ENCODE data around the gene KRT14.
A peak's percentile ranks its signal among the peaks of the same experiment; 100 is the strongest.
"Not testable (repeated sequence)": the region's sequence is repeated elsewhere in the genome, so short reads cannot be mapped to it uniquely, and the experiment has no call there.

The KRT14 gene

GRCh38 chr17:41578971-41579370, 7.7 kb downstream of the KRT14 start:
- DNase-seq (ENCODE audit: low spot score) = no peak

- no peak for DNase-seq (ENCODE audit: low spot score)
Measured at GRCh38 chr17:41578538-41578937, 8.2 kb downstream of the KRT14 start.

DNA sequence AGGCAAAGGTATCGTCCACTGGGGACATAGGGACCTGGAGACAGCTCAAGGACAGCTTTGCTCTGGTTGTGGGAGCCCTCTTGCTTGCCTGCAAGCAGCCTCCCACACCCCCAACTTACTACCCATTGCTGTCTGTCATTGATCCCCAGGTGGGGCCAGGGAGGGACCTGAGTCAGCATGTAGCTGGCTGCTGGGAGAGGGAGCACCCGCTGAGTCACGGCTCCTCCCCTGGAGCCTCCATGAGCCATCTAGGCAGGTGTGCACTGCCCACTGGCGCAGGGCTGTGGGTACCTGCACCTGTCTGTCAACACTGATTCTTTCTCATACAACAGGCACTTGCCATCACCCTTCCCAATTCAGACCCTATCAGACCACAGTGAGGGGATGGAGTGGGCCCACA, 10.0 kb downstream of the KRT14 start:
- not testable (repeated sequence) for DNase-seq (ENCODE audit: low spot score)

GRCh38 chr17:41575336-41575735, 11.4 kb downstream of the KRT14 start:
- no peak for DNase-seq (ENCODE audit: low spot score)

- DNase-seq (ENCODE audit: low spot score) = no peak
Measured at GRCh38 chr17:41571561-41572434, 14.9 kb downstream of the KRT14 start, which contains the start of gene KRT9. Gene KRT9, minus strand, starts transcription at chr17:41572059. Its CDS starts 67 bp downstream, at chr17:41571992.

GRCh38 chr17:41567317-41567716, 19.4 kb downstream of the KRT14 start:
- DNase-seq (ENCODE audit: low spot score) = no peak

DNA sequence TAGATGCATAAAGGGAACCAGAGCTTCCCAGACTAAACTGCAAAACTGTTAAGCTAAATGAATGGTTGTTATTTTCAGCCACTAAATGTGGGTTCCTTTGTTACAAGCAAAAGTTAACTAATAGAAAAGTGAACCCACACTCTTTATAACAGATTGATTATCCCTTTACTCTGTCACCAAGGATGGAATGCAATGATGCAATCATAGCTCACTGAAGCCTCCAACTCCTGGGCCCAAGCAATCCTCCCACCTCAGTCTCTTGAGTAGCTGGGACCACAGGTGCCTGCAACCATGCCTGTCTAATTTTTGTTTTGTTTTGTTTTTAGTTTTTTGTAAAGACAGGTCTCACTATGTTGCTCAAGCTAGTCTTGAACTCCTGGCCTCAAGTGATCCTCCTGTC, 21.4 kb downstream of the KRT14 start:
- DNase-seq (ENCODE audit: low spot score) = no peak

DNA sequence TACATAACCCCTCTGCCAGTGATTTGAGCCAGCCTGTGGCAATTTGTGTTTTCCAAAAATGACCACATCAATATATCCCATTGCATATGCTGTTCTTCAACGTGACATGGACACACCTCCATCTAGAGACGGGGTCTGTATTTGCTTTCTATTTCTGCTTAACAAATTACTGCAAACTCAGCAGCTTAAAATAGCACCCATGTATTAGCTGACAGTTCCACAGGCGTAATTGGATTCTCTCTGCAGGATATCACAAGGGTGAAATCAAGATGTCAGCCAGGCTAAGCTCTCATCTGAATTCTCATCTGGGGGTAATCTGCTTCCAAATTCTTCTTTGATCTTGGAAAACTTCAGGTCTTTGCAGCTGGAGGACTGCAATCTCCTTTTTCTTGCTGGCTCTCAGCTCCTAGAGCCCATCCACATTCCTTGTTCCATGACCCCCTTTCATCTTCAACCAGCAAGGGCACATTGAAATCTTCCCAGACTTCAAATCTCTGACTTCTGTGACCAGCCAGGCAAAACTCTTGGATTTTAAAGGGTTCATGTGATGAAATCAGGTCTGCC, 23.0 kb downstream of the KRT14 start:
- no peak for DNase-seq (ENCODE audit: low spot score)

DNA sequence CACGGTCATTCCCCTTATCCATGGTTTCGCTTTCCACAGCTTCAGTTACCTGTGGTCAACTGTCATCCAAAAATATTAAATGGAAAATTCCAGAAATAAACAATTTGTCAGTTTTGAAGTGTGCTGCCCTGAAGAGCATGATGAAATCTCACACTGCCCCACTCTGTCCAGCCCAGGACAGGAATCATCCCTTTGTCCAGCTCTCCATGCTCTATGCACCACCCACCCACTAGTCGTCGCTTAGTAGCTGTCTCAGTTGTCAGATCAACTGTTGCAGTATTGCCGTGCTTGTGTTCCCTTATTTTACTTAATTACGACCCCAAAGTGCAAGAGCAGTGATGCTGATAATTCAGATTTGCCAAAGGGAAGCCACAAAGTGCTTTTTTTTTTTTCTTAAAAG, 25.1 kb downstream of the KRT14 start:
- DNase-seq (ENCODE audit: low spot score) = no peak

- DNase-seq (ENCODE audit: low spot score) = no peak
Measured at GRCh38 chr17:41559548-41559947, 27.1 kb downstream of the KRT14 start.

DNA sequence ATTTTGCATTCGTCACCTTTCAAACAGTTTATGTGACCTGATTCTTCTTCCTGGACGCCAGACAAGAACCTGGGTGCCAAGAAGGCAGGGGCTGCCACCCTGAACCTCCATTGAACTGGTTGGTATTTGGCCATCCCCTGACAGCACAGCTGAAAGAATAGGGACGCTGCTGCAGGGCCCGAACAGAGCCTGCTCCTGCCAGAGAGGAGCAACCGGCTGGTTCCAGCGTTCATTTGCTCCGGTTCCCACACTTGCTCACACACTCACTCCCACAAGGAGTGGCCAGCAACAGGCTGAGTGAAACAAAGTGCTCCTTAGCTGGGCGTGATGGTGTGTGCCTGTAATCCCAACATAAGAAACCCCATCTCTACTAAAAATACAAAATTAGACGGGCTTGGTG, 29.8 kb downstream of the KRT14 start:
- DNase-seq (ENCODE audit: low spot score) = no peak

DNA sequence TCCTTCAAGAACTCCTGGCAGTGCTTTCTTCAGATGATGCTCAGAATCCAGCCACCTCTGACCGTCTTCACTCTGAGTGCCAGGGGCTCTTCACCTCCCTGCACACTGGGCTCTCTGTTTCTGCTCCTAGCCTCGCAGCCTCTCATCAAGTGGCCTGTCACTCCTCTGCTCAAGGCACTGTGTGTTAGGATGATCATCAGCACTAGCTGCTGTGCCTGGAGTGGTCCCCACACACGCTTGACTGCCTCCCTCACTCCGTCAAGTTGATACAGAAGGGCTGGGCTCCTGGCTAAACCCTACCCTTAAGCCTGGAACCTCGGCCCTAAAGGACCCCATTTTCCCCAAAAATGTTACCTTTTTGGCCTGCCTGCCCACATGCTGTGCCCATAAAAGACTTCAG, 30.4 kb downstream of the KRT14 start:
- DNase-seq (ENCODE audit: low spot score) = no peak

- no peak for DNase-seq (ENCODE audit: low spot score)
Measured at GRCh38 chr17:41555105-41555887, 31.4 kb downstream of the KRT14 start.

GRCh38 chr17:41553987-41554680, 32.6 kb downstream of the KRT14 start:
- no peak for DNase-seq (ENCODE audit: low spot score)

GRCh38 chr17:41553176-41553575, 33.5 kb downstream of the KRT14 start:
- no peak for DNase-seq (ENCODE audit: low spot score)

DNA sequence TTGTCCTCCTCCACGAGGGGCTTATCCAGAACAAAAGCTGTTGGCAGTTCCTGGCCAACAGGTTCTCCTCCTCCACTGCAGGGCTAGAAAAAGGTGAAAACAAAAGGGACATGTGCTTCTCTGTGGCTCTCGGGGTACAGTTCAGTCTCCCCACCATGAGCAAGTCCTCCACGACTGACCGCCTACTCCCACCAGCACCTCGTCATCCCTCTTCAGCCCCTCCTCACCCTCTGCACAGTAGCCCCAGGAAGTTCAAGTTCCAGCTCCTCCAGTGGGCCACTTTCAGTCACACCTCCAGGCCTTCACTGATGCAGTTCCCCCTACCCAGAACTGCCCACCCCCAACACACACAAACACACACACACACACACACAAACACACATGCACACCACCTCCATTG, 34.2 kb downstream of the KRT14 start:
- no peak for DNase-seq (ENCODE audit: low spot score)

DNA sequence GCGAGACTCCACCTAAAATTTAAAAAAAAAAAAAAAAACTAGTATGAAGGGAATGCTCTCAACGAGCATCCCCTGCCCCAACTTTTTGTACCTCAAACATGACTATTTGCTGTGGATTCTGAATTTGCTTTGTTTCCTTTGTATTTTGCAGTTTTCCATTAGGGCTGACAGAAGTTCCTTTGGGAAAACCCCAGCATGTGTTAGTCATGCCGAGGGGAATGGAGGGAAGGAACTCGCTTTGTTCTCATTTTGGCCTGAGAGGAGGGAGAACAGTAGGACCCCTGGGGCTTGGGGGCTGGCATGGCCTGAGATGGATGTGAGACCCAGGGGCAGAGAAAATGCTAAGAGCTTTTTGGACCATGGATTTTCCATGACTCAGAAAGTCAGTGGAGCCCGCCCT, 35.3 kb downstream of the KRT14 start:
- DNase-seq (ENCODE audit: low spot score) = no peak

- no peak for DNase-seq (ENCODE audit: low spot score)
Measured at GRCh38 chr17:41549596-41550039, 37.1 kb downstream of the KRT14 start.

DNA sequence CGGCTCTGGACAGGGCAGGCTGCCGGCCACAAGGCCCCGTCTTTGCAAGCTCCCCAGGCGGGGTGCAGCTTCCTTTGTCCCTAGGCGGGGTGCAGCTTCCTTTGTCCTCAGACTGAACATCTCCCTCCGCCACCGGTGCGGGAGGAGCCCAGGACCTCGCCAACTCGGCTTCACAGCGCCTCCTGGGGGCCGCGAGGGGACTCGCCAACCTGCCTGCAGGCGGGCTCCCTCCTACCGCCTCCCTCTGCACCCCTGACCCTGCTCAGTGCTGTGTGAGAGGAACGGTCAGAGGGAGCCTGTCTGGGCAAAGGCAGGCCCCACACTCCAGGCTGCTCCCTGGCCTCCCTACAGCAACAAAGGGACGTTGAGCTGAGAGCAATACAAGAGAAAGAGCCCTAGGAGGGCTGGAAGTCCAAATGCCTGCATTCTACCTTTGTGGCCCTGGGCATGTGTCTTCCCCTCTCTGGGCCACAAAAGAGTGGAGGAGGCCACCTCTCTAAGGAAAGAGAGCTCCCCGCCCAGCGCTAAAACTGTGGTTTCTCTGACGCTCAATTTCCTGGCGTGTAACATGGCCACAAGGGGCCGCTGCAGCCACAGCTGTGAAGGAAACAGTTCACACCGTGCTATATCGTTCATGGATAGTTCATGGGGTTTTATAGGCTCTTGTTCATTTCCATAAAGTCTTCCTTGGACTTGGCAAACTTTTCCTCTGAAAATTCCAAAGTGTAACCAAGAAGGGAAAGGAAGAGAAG, 37.7 kb downstream of the KRT14 start:
- DNase-seq (ENCODE audit: low spot score) = peak; percentile 85

DNA sequence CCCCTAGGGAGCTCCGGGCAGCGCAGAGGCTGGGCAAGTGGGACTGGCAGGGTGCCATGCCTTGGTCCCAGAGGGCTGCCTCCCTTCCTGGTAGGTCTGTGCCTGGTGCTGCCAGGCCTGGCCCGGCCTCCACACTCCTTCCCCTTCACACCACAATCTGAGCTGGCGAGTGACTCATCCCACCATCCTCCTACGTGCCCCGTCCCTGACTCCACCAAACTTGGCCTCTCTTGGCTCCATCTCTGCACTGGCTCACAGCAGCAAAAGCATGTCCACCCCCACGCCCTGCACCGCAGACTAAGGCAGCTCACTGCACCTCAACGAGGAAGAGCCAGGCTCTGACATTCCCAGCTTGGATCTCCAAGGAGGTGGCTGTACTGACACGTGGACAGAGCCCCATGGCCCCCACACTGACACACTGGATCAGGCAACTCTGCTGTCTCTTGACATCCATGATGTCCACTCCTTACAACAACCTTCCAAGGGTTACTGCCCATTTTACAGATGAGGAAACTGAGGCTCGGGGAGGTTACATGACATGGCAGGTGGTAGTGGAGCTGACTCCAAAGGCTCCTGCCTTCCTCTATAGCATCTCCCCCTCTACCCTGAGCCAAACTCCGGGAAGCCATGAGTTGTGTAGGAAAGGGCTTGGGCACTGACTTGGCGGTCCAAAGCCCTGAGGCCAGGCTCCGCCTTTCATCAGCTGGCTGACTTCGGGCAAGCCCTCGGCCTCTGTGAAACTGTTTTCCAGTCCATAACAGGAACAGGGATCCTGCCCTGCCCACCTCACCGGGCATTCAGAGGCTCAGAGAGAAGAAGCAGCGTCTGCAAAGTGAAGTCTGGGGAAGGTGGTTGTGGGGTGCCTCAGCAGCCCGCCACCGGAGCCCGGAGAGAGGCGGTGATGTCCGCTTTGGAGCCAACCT, 38.5 kb downstream of the KRT14 start:
- DNase-seq (ENCODE audit: low spot score) = peak; percentile 32
